22Rv1 (cell line): ENCODE measurements around the gene RASSF4.

ENCODE experiments used
- ZFX ChIP-seq: fragments of 450-650 bp; IDR thresholded peaks from 2 replicates; pipeline ENCODE4 v1.6.1; 2017; ENCODE audit warnings: antibody characterized with exemption, borderline replicate concordance
- TF ChIP-seq, protein P1 (sequence below): fragments of 450-650 bp; IDR thresholded peaks from 2 replicates; pipeline ENCODE4 v1.5.1; 2017; ENCODE audit warnings: mild to moderate bottlenecking

DNA sequence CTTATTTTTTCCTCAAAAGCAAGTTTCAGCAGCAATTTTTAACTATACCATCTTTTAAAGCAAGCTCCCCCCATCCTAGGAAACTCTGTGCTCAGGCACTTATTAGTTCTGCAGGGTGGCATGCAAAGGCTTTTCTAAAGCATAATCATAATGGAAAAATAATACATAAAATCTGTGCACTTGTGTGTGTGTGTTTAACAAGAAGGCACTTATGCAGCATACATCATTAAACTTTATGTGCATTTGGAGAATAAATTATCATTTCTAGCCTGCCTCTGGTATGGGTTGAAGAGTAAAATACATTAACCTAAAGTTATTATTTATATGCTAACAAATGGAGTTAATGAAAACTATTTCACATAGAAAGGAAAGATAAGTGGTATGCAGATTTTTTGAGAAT is 5.6 kb upstream of the RASSF4 start:
- TF ChIP-seq, protein P1, sequence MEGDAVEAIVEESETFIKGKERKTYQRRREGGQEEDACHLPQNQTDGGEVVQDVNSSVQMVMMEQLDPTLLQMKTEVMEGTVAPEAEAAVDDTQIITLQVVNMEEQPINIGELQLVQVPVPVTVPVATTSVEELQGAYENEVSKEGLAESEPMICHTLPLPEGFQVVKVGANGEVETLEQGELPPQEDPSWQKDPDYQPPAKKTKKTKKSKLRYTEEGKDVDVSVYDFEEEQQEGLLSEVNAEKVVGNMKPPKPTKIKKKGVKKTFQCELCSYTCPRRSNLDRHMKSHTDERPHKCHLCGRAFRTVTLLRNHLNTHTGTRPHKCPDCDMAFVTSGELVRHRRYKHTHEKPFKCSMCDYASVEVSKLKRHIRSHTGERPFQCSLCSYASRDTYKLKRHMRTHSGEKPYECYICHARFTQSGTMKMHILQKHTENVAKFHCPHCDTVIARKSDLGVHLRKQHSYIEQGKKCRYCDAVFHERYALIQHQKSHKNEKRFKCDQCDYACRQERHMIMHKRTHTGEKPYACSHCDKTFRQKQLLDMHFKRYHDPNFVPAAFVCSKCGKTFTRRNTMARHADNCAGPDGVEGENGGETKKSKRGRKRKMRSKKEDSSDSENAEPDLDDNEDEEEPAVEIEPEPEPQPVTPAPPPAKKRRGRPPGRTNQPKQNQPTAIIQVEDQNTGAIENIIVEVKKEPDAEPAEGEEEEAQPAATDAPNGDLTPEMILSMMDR, result no peak
- TF ChIP-seq ZFX, result no peak
